Activated B cell treated with CpG ODN at 0.5 μM for 24 hours (primary cell): ENCODE measurements around the gene EVA1A. TPM values are rescaled to one million over a fixed set of nuclear protein-coding genes. Genes with fewer than 3 reads are reported as not detected.
"Not testable (repeated sequence)": the region's sequence is repeated elsewhere in the genome, so short reads cannot be mapped to it uniquely, and the experiment has no call there.

ENCODE experiments used
- ATAC-seq: fragments of 200-7000 bp; cut with Tn5 transposase; one replicate; pipeline ENCODE4 v1.10.0; 2021; ENCODE audit warnings: low read depth, mild to moderate bottlenecking, moderate library complexity
- CTCF ChIA-PET: fragments of 350-600 bp; sonication (Branson Sonifier 250); formaldehyde crosslinking; loops from one replicate; lab custom pipeline; 2021; ENCODE audit warnings: antibody characterized with exemption; lab: Charles Lee
- POLR2A ChIA-PET: fragments of 350-600 bp; sonication (Branson Sonifier 250); formaldehyde crosslinking; loops from one replicate; lab custom pipeline; 2021; ENCODE audit warnings: antibody characterized with exemption; lab: Charles Lee
- DNase-seq: peaks from one replicate; pipeline ENCODE4 v3.0.0; 2022
- H3K27ac Mint-ChIP-seq: one replicate; pipeline ENCODE4 v1.8.0; 2020; ENCODE audit warnings: mixed read lengths
- H3K27me3 Mint-ChIP-seq: one replicate; pipeline ENCODE4 v1.8.0; 2021; ENCODE audit warnings: mixed read lengths
- H3K36me3 Mint-ChIP-seq: one replicate; pipeline ENCODE4 v1.8.0; 2021; ENCODE audit warnings: low read depth, mixed read lengths
- H3K4me1 Mint-ChIP-seq: one replicate; pipeline ENCODE4 v1.8.0; 2021; ENCODE audit warnings: mixed read lengths
- H3K4me3 Mint-ChIP-seq: one replicate; pipeline ENCODE4 v1.8.0; 2020; ENCODE audit warnings: mild to moderate bottlenecking, mixed read lengths
- H3K9me3 Mint-ChIP-seq: one replicate; pipeline ENCODE4 v1.8.0; 2020; ENCODE audit warnings: mixed read lengths
- intact Hi-C: fragments of 100-400 bp; cut with micrococcal nuclease; formaldehyde crosslinking; loops from one replicate; pipeline ENCODE4 v1.15.1; 2024
- total RNA-seq: library from RNA; stranded (reverse); gene quantifications from 2 replicates; pipeline ENCODE4 v1.2.3, GENCODE V29; 2022
- TF ChIP-seq, protein P1 (sequence below): fragments of 200-600 bp; IDR thresholded peaks from one replicate; pipeline ENCODE4 v1.8.0; 2022; ENCODE audit warnings: antibody characterized with exemption, mild to moderate bottlenecking

Gene EVA1A
- total RNA-seq, 1 donor from 2014 or later, result not detected

DNA sequence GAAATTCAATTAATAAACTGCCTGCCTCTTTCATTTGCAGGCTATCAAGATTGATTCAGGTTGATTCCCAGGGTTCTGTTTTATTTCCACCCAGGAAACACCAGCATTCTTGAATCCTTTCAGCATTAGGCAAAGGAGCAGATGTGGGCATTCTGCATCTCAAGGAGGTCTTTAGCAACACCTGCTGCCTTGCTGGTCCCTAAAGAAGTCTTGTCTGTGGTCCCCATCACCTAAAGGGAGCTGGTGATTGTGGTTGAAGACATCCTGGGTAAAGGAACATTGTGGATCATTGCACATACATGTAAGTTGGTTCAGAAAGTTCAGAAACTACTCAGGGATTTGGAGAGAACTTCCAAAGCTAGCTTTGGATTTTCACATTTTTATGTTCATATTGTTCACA is 78.3 kb downstream of the EVA1A start:
- no peak for DNase-seq
- Mint-ChIP-seq H3K36me3 (no peaks in the 10 kb centered on the region), H3K27ac (no peak overlapping the region), H3K4me3 (no peak overlapping the region), H3K4me1 (no peaks in the 10 kb centered on the region), H3K27me3 (peaks cover 24% of the 10 kb centered on the region), H3K9me3 (peaks cover 4% of the 10 kb centered on the region)
- intact Hi-C loops, result no loop called here
- ChIA-PET POLR2A (no interaction called here), CTCF (no interaction called here)
- TF ChIP-seq, protein P1, sequence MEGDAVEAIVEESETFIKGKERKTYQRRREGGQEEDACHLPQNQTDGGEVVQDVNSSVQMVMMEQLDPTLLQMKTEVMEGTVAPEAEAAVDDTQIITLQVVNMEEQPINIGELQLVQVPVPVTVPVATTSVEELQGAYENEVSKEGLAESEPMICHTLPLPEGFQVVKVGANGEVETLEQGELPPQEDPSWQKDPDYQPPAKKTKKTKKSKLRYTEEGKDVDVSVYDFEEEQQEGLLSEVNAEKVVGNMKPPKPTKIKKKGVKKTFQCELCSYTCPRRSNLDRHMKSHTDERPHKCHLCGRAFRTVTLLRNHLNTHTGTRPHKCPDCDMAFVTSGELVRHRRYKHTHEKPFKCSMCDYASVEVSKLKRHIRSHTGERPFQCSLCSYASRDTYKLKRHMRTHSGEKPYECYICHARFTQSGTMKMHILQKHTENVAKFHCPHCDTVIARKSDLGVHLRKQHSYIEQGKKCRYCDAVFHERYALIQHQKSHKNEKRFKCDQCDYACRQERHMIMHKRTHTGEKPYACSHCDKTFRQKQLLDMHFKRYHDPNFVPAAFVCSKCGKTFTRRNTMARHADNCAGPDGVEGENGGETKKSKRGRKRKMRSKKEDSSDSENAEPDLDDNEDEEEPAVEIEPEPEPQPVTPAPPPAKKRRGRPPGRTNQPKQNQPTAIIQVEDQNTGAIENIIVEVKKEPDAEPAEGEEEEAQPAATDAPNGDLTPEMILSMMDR, result no peak
- no peak for ATAC-seq

DNA sequence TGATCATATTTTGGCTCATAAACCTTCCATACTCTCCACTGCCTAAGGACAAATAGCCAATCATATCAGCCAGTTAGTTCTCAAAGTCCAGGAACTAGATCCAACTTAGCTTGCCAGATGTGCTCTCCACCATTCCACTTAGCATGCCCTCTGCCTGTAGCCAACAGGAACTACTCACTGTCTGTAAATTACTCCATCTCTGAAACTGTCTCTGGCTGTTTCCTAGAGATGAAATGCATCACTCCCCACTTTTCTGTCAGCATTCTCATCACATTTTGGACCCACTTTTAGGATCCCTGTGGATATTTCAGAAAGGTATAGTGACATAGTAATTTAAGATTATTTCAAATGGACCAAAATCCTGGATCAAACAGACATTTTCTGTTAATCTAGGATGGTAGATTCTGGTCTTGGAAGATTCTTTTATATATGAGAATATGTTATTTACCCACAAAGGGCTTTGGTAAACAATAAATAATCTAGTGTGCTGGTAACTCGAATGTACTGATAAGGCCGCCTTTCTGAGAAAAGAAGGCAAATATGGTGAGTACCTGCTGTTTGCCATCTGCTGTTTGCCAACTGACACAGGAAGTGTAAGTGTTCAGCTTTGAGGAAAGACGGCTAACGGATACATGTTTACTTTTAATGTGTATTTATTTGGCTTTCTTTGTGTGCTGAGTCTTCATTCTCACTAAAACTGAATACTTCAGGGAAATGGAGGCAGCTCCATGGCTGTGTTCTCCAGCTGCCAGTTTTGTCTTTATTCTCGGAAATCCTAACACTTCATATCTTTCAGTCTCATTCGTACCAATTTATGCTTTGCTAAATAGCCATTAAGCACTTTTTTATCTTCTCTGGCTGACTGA is 79.5 kb downstream of the EVA1A start:
- intact Hi-C loops, result no loop called here
- Mint-ChIP-seq H3K4me3 (no peak overlapping the region), H3K4me1 (no peaks in the 10 kb centered on the region), H3K36me3 (no peaks in the 10 kb centered on the region), H3K27ac (no peak overlapping the region), H3K9me3 (no peaks in the 10 kb centered on the region), H3K27me3 (peaks cover 19% of the 10 kb centered on the region)
- TF ChIP-seq, protein P1, result no peak
- DNase-seq, result no peak
- POLR2A ChIA-PET, result no interaction called here
- CTCF ChIA-PET, result no interaction called here
- ATAC-seq, result no peak

DNA sequence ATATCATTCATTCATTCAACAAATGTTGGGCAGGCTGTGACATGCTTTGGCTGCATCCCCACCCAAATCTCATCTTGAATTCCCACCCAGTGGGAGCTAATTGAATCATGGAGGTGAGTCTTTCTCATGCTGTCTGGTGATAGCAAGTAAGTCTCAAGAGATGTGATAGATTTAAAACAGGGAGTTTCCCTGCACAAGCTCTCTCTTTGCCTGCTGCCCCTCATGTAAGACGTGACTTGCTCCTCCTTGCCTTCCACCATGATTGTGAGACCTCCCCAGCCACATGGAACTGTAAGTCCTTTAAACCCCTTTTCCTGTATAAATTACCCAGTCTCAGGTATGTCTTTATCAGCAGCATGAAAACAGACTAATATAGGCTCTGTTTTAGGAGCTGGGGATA is 83.0 kb downstream of the EVA1A start:
- H3K9me3 Mint-ChIP-seq, H3K4me1 Mint-ChIP-seq, DNase-seq, H3K36me3 Mint-ChIP-seq, ATAC-seq, POLR2A ChIA-PET, H3K27ac Mint-ChIP-seq, H3K4me3 Mint-ChIP-seq, intact Hi-C loops: not testable (repeated sequence)
- CTCF ChIA-PET, result interaction anchor here (1.0 kb wide), 1 partner anchor 13 kb away, joined by 5 read pairs; no protein-coding TSS in a partner anchor
- peaks cover 18% of the 10 kb centered on the region for H3K27me3 Mint-ChIP-seq

DNA sequence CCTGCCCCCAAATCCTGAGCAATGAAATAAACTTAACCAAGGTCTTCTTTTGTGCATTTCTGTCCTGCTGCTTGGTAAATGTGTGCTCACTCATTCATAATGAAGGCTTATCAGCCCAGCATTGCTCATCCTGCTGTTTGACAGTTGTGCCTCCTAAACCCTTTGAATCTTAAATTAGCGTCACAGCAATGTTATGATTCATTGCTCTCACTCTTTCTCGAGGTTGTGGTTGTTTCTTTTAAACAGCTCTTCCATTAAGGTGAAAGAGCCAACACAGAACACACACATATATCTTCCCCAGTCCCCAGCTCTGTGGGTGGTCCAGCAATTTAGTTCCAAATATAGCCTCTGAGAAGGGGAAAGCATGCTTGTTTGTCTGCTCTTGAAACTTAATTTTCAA is 84.0 kb downstream of the EVA1A start:
- ATAC-seq (no peak), DNase-seq (no peak)
- H3K9me3 Mint-ChIP-seq, result no peaks in the 10 kb centered on the region
- intact Hi-C loops, result no loop called here
- no peaks in the 10 kb centered on the region for H3K4me1 Mint-ChIP-seq
- TF ChIP-seq, protein P1, result no peak
- H3K27me3 Mint-ChIP-seq, result peaks cover 18% of the 10 kb centered on the region
- CTCF ChIA-PET, result interaction anchor here (0.6 kb wide), 1 partner anchor 553 kb away, joined by 3 read pairs; no protein-coding TSS in a partner anchor
- H3K36me3 Mint-ChIP-seq, result no peaks in the 10 kb centered on the region
- no peak overlapping the region for H3K4me3 Mint-ChIP-seq
- POLR2A ChIA-PET, result no interaction called here
- no peak overlapping the region for H3K27ac Mint-ChIP-seq

DNA sequence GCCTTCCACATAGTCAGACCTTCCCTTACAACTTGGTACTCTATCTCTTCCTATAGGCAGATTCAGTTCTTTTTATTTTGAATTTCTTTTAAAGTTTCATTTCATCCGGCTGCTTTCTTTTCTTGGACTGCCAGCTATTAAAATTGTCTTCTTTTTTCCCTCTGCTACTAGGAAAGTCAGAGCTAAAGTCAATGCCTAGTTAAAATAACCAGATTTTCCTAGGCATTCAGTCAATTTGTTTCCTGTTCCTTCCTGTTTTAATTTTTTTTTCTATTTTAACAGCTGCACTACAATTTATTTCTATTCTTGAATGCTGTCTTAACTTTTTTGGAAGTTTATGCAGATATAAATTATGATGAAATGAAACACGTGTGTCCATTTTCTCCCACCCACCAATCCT is 84.8 kb downstream of the EVA1A start:
- no peaks in the 10 kb centered on the region for H3K4me1 Mint-ChIP-seq
- POLR2A ChIA-PET, result no interaction called here

More for the DNA sequence above, 84.8 kb downstream of the EVA1A start:
- intact Hi-C loops, result no loop called here
- no peaks in the 10 kb centered on the region for H3K36me3 Mint-ChIP-seq
- ATAC-seq, result no peak
- no peak overlapping the region for H3K4me3 Mint-ChIP-seq
- DNase-seq, result no peak
- peaks cover 16% of the 10 kb centered on the region for H3K27me3 Mint-ChIP-seq
- CTCF ChIA-PET, result no interaction called here
- no peak overlapping the region for H3K27ac Mint-ChIP-seq
- TF ChIP-seq, protein P1, result no peak
- no peaks in the 10 kb centered on the region for H3K9me3 Mint-ChIP-seq
